Measurements from ENCODE around the gene SERINC5. TPM values are rescaled to one million over a fixed set of nuclear protein-coding genes. Genes with fewer than 3 reads are reported as not detected.

Gene SERINC5
- total and polyA plus RNA-seq, 2 donors (not counting 3 experiments of a cell fraction or from before 2014, with no cell fraction given): 3.2 to 10.1 TPM

DNA sequence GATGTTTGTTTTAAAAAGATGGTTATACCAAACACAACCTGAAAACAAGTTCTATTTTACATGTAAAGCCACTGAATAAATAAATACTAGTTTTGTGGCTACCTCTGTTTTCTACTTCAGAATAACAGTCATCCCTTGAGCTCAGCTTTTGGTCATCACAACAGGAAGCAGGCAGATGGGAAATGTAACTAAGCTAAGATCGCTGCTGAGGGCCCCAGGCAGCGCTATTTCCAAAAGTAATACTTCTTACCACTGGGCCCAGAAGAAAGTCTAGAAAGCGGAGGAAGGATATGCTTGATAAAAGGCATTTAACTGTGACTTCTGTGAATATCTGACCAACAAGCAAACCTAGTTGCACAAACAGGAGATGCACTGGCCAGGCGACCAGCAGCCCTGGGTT, 61.4 kb downstream of the SERINC5 start:
- no TSS peak for BruUV-seq (replicated peaks)
- Histone ChIP-seq H2AFZ (ENCODE audit: low read depth, low read length) (no peak overlapping the region), H4K20me1 (replicated peaks; ENCODE audit: control insufficient read depth, extremely low read depth, insufficient read depth, low read length) (no peaks in the 10 kb centered on the region), H3K9ac (replicated peaks; ENCODE audit: extremely low read depth, insufficient read depth, low read length) (no peak overlapping the region), H3K9me1 (replicated peaks; ENCODE audit: control insufficient read depth, extremely low read depth, insufficient read depth, low read length) (no peaks in the 10 kb centered on the region), H3K36me3 (ENCODE audit: control insufficient read depth in 2 of 2, extremely low read depth in 1 of 2, insufficient read depth in 2 of 2, low read length in 2 of 2) (no peaks in the 10 kb centered on the region), H3K4me1 (ENCODE audit: control insufficient read depth, extremely low read depth, insufficient read depth, low read length) (no peaks in the 10 kb centered on the region), H3K27me3 (ENCODE audit: control insufficient read depth in 2 of 2, insufficient read depth in 2 of 2, low read length in 2 of 2) (no peaks in the 10 kb centered on the region), H3K27ac (ENCODE audit: insufficient read depth, low read depth, low read length) (no peak overlapping the region), H3K79me2 (ENCODE audit: control insufficient read depth, insufficient read depth, low read length) (no peaks in the 10 kb centered on the region), H3K4me2 (ENCODE audit: insufficient read depth, low read length) (no peak overlapping the region), H3K9me3 (replicated peaks; ENCODE audit: control insufficient read depth, insufficient read depth, low read length) (no peaks in the 10 kb centered on the region), H3K4me3 (replicated peaks in 1 of 3; ENCODE audit: insufficient read depth in 1 of 3, low read depth in 1 of 3, low read length in 3 of 3) (no peak overlapping the region)
- intact Hi-C loops (cut with micrococcal nuclease): no loop called here
- no peak for FAIRE-seq
- TF ChIP-seq, protein P1, sequence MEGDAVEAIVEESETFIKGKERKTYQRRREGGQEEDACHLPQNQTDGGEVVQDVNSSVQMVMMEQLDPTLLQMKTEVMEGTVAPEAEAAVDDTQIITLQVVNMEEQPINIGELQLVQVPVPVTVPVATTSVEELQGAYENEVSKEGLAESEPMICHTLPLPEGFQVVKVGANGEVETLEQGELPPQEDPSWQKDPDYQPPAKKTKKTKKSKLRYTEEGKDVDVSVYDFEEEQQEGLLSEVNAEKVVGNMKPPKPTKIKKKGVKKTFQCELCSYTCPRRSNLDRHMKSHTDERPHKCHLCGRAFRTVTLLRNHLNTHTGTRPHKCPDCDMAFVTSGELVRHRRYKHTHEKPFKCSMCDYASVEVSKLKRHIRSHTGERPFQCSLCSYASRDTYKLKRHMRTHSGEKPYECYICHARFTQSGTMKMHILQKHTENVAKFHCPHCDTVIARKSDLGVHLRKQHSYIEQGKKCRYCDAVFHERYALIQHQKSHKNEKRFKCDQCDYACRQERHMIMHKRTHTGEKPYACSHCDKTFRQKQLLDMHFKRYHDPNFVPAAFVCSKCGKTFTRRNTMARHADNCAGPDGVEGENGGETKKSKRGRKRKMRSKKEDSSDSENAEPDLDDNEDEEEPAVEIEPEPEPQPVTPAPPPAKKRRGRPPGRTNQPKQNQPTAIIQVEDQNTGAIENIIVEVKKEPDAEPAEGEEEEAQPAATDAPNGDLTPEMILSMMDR (IDR thresholded peaks at IDR 0.05; ENCODE audit: extremely low read depth in 1 of 2, insufficient read depth in 1 of 2, low read depth in 1 of 2, low read length in 2 of 2): no peak
- TF ChIP-seq, protein P2, sequence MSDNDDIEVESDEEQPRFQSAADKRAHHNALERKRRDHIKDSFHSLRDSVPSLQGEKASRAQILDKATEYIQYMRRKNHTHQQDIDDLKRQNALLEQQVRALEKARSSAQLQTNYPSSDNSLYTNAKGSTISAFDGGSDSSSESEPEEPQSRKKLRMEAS (IDR thresholded peaks at IDR 0.05; ENCODE audit: insufficient read depth, insufficient read length): no peak
- TF ChIP-seq EZH2 (IDR thresholded peaks at IDR 0.05; ENCODE audit: borderline replicate concordance, low read depth, low read length, severe bottlenecking): no peak
- TF ChIP-seq MYC (IDR thresholded peaks at IDR 0.05; ENCODE audit: low read depth, low read length): no peak
- TF ChIP-seq FOS (IDR thresholded peaks at IDR 0.05; ENCODE audit: borderline replicate concordance, insufficient read depth, low read length): no peak
- no peak for TF ChIP-seq POLR2A (IDR thresholded peaks at IDR 0.05; ENCODE audit: low read depth, low read length)
- TF ChIP-seq POLR2AphosphoS5 (IDR thresholded peaks at IDR 0.05; ENCODE audit: insufficient read depth, low read depth, low read length): no peak
- no peak for TF ChIP-seq GATA2 (IDR thresholded peaks at IDR 0.05; ENCODE audit: insufficient read depth, insufficient read length, low read depth, low read length)
- TF ChIP-seq JUN (IDR thresholded peaks at IDR 0.05; ENCODE audit: borderline replicate concordance, insufficient read depth, insufficient read length, low read depth): no peak
- ChIA-PET POLR2A (no interaction called here), CTCF (no interaction called here)
- dilution Hi-C loops (cut with MboI; ENCODE audit: extremely low pct_ligation_motif_present, low sequenced_read_pairs): no loop called here
- no peak for DNase-seq (ENCODE audit: low read depth, low spot score)

All from endothelial cell of umbilical vein (primary cell).